Measurements from ENCODE around the gene CLIC4. TPM values are rescaled to one million over a fixed set of nuclear protein-coding genes. Genes with fewer than 3 reads are reported as not detected.

CLIC4 gene
- total and polyA plus RNA-seq, 2 experiments from 2014 or later, result 92.5 to 308 TPM

- Histone ChIP-seq H3K4me1 (ENCODE audit: insufficient read depth) (no peaks in the 10 kb centered on the region), H3K9me2 (ENCODE audit: insufficient read depth) (no peaks in the 10 kb centered on the region), H3K4me2 (no peak overlapping the region), H3F3A (replicated peaks; ENCODE audit: low read depth) (no peaks in the 10 kb centered on the region), H4K20me1 (replicated peaks; ENCODE audit: insufficient read depth) (peaks cover 50% of the 10 kb centered on the region), H3K27ac (ENCODE audit: low read depth) (no peak overlapping the region), H3K79me2 (replicated peaks; ENCODE audit: insufficient read depth) (peaks cover 79% of the 10 kb centered on the region), H3K36me3 (ENCODE audit: insufficient read depth) (no peaks in the 10 kb centered on the region), H3K27me3 (ENCODE audit: insufficient read depth) (no peaks in the 10 kb centered on the region), H3K4me3 (no peak overlapping the region), H2AFZ (no peak overlapping the region)
- Mint-ChIP-seq H3K36me3 (ENCODE audit: low read depth) (peaks cover 15% of the 10 kb centered on the region; the same call in 2 of the 3 replicates), H3K27ac (no peak overlapping the region), H3K4me3 (no peak overlapping the region), H3K27me3 (ENCODE audit: insufficient read depth, low read depth, poor library complexity) (no peaks in the 10 kb centered on the region), H3K4me1 (peaks cover 13% of the 10 kb centered on the region; the same call in 2 of the 3 replicates), H3K9me3 (no peaks in the 10 kb centered on the region; the same call in 2 of the 3 replicates)
- TF ChIP-seq CTCF (conservative IDR thresholded peaks at IDR 0.05; ENCODE audit: low read depth in 2 of 2) (no peak), POLR2AphosphoS5 (IDR thresholded peaks at IDR 0.05; ENCODE audit: low read depth) (no peak), STAT1 (IDR thresholded peaks at IDR 0.05; ENCODE audit: unreplicated experiment) (no peak), EZH2 (IDR thresholded peaks at IDR 0.05; ENCODE audit: low read depth, unreplicated experiment) (no peak), ZNF331 (CRISPR knock-in tag; IDR thresholded peaks at IDR 0.05; ENCODE audit: low read depth) (no peak), REST (IDR thresholded peaks at IDR 0.05; ENCODE audit: unreplicated experiment) (no peak), CREB1 (CRISPR knock-in tag; IDR thresholded peaks at IDR 0.05; ENCODE audit: low read depth) (no peak), ZNF114 (CRISPR knock-in tag; IDR thresholded peaks at IDR 0.05) (no peak), EZH2phosphoT487 (IDR thresholded peaks at IDR 0.05; ENCODE audit: unreplicated experiment) (no peak)
- TF ChIP-seq, protein P1, sequence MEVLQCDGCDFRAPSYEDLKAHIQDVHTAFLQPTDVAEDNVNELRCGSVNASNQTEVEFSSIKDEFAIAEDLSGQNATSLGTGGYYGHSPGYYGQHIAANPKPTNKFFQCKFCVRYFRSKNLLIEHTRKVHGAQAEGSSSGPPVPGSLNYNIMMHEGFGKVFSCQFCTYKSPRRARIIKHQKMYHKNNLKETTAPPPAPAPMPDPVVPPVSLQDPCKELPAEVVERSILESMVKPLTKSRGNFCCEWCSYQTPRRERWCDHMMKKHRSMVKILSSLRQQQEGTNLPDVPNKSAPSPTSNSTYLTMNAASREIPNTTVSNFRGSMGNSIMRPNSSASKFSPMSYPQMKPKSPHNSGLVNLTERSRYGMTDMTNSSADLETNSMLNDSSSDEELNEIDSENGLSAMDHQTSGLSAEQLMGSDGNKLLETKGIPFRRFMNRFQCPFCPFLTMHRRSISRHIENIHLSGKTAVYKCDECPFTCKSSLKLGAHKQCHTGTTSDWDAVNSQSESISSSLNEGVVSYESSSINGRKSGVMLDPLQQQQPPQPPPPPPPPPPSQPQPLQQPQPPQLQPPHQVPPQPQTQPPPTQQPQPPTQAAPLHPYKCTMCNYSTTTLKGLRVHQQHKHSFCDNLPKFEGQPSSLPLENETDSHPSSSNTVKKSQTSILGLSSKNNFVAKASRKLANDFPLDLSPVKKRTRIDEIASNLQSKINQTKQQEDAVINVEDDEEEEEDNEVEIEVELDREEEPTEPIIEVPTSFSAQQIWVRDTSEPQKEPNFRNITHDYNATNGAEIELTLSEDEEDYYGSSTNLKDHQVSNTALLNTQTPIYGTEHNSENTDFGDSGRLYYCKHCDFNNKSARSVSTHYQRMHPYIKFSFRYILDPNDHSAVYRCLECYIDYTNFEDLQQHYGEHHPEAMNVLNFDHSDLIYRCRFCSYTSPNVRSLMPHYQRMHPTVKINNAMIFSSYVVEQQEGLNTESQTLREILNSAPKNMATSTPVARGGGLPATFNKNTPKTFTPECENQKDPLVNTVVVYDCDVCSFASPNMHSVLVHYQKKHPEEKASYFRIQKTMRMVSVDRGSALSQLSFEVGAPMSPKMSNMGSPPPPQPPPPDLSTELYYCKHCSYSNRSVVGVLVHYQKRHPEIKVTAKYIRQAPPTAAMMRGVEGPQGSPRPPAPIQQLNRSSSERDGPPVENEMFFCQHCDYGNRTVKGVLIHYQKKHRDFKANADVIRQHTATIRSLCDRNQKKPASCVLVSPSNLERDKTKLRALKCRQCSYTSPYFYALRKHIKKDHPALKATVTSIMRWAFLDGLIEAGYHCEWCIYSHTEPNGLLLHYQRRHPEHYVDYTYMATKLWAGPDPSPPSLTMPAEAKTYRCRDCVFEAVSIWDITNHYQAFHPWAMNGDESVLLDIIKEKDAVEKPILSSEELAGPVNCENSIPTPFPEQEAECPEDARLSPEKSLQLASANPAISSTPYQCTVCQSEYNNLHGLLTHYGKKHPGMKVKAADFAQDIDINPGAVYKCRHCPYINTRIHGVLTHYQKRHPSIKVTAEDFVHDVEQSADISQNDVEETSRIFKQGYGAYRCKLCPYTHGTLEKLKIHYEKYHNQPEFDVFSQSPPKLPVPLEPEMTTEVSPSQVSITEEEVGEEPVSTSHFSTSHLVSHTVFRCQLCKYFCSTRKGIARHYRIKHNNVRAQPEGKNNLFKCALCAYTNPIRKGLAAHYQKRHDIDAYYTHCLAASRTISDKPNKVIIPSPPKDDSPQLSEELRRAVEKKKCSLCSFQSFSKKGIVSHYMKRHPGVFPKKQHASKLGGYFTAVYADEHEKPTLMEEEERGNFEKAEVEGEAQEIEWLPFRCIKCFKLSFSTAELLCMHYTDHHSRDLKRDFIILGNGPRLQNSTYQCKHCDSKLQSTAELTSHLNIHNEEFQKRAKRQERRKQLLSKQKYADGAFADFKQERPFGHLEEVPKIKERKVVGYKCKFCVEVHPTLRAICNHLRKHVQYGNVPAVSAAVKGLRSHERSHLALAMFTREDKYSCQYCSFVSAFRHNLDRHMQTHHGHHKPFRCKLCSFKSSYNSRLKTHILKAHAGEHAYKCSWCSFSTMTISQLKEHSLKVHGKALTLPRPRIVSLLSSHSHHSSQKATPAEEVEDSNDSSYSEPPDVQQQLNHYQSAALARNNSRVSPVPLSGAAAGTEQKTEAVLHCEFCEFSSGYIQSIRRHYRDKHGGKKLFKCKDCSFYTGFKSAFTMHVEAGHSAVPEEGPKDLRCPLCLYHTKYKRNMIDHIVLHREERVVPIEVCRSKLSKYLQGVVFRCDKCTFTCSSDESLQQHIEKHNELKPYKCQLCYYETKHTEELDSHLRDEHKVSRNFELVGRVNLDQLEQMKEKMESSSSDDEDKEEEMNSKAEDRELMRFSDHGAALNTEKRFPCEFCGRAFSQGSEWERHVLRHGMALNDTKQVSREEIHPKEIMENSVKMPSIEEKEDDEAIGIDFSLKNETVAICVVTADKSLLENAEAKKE (CRISPR knock-in tag; IDR thresholded peaks at IDR 0.05), result no peak
- TF ChIP-seq, protein P2, sequence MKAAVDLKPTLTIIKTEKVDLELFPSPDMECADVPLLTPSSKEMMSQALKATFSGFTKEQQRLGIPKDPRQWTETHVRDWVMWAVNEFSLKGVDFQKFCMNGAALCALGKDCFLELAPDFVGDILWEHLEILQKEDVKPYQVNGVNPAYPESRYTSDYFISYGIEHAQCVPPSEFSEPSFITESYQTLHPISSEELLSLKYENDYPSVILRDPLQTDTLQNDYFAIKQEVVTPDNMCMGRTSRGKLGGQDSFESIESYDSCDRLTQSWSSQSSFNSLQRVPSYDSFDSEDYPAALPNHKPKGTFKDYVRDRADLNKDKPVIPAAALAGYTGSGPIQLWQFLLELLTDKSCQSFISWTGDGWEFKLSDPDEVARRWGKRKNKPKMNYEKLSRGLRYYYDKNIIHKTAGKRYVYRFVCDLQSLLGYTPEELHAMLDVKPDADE (IDR thresholded peaks at IDR 0.05), result no peak
- DNase-seq (ENCODE audit: low spot score) (peak; percentile 16), ATAC-seq (no peak)
Measured at GRCh38 chr1:24828887-24829192, 83.6 kb downstream of the CLIC4 start.

Data from GM23338 (cell line).